Naive thymus-derived CD4-positive, alpha-beta T cell (primary cell): ENCODE data around the gene LASP1. TPM values are rescaled to one million over a fixed set of nuclear protein-coding genes. Genes with fewer than 3 reads are reported as not detected.

Source experiments
- ATAC-seq: fragments of 150-1000 bp; cut with Tn5 transposase; 2 replicates; pipeline ENCODE4 v1.10.0; 2021; ENCODE audit warnings: mild to moderate bottlenecking, moderate library complexity
- CTCF ChIA-PET: fragments of 350-600 bp; sonication (Branson Sonifier 250); formaldehyde crosslinking; loops from one replicate; lab custom pipeline; 2021; ENCODE audit warnings: antibody characterized with exemption; lab: Charles Lee
- POLR2A ChIA-PET: fragments of 350-600 bp; sonication (Branson Sonifier 250); formaldehyde crosslinking; loops from one replicate; lab custom pipeline; 2021; ENCODE audit warnings: antibody characterized with exemption, inconsistent platforms; lab: Charles Lee
- DNase-seq, 9 donors: peaks; one replicate each; pipeline versions ENCODE4 v3.0.0 to v3.0.0-alpha.2; 2020 to 2022; ENCODE audit warnings: mixed read lengths in 1 of 9
- H3K27ac ChIP-seq: one replicate; pipeline ENCODE4 v1.7.0; 2013; ENCODE audit warnings: mild to moderate bottlenecking, low read depth, low read length, moderate library complexity
- H3K27me3 ChIP-seq, 2 donors: one replicate each; pipeline ENCODE4 v1.7.0; 2013; ENCODE audit warnings: low read length in 2 of 2, mild to moderate bottlenecking in 2 of 2, moderate library complexity in 2 of 2; ENCODE audit not compliant: control insufficient read depth in 2 of 2, insufficient read depth in 2 of 2
- H3K36me3 ChIP-seq, 3 experiments: 1 replicate in 2 of 3; 2 replicates in 1 of 3; pipeline ENCODE4 v1.7.0; 2013; ENCODE audit warnings: low read length in 3 of 3, mild to moderate bottlenecking in 3 of 3, moderate library complexity in 1 of 3; ENCODE audit not compliant: insufficient read depth in 3 of 3, control insufficient read depth in 2 of 3
- H3K4me1 ChIP-seq, 2 donors: one replicate each; pipeline ENCODE4 v1.7.0; 2013; ENCODE audit warnings: low read length in 2 of 2, mild to moderate bottlenecking in 2 of 2, moderate library complexity in 1 of 2; ENCODE audit not compliant: control insufficient read depth in 2 of 2, insufficient read depth in 2 of 2
- H3K4me3 ChIP-seq: 2 replicates; pipeline ENCODE4 v1.7.0; 2013; ENCODE audit warnings: mild to moderate bottlenecking, low read length
- H3K9me3 ChIP-seq, 3 experiments: 1 replicate in 2 of 3; 2 replicates in 1 of 3; pipeline ENCODE4 v1.7.0; 2013; ENCODE audit warnings: low read length in 3 of 3; ENCODE audit not compliant: control insufficient read depth in 2 of 3
- H3K27ac Mint-ChIP-seq, 9 donors: one replicate each; pipeline ENCODE4 v1.8.0; 2020 to 2022; ENCODE audit warnings: mixed read lengths in 9 of 9, mild to moderate bottlenecking in 8 of 9, moderate library complexity in 5 of 9, inconsistent platforms in 2 of 9
- H3K27me3 Mint-ChIP-seq, 5 donors: one replicate each; pipeline ENCODE4 v1.8.0; 2021 to 2022; ENCODE audit warnings: mixed read lengths in 5 of 5, mild to moderate bottlenecking in 1 of 5
- H3K36me3 Mint-ChIP-seq, 5 donors: one replicate each; pipeline ENCODE4 v1.8.0; 2020 to 2022; ENCODE audit warnings: mixed read lengths in 5 of 5, mild to moderate bottlenecking in 3 of 5, inconsistent platforms in 1 of 5
- H3K4me1 Mint-ChIP-seq, 7 donors: one replicate each; pipeline ENCODE4 v1.8.0; 2020 to 2022; ENCODE audit warnings: mixed read lengths in 7 of 7, mild to moderate bottlenecking in 3 of 7, inconsistent platforms in 1 of 7
- H3K4me3 Mint-ChIP-seq, 10 donors: one replicate each; pipeline ENCODE4 v1.8.0; 2020 to 2022; ENCODE audit warnings: mild to moderate bottlenecking in 10 of 10, mixed read lengths in 10 of 10, moderate library complexity in 6 of 10, inconsistent platforms in 2 of 10
- H3K9me3 Mint-ChIP-seq, 11 donors: one replicate each; pipeline ENCODE4 v1.8.0; 2020 to 2022; ENCODE audit warnings: mixed read lengths in 11 of 11, mild to moderate bottlenecking in 4 of 11, inconsistent platforms in 1 of 11, moderate library complexity in 1 of 11
- intact Hi-C, 2 donors: fragments of 100-400 bp; cut with micrococcal nuclease; formaldehyde crosslinking; loops; one replicate each; pipeline ENCODE4 v1.15.1; 2023
- polyA plus RNA-seq, 2 donors: library from polyadenylated mRNA; unstranded; fragments of 300-500 nt; fragmentation: Illumina TruSeq; gene quantifications; one replicate each; pipeline ENCODE4 v1.2.3, GENCODE V29; 2021
- total RNA-seq, 6 experiments: library from RNA in 5 of 6; stranded (reverse) in 5 of 6; gene quantifications; 1 replicate in 5 of 6; 2 replicates in 1 of 6; pipeline ENCODE4 v1.2.3 and lab custom pipeline; 2021 to 2026

Gene LASP1
- total and polyA plus RNA-seq, 7 experiments from 2014 or later, result 43.4 to 199 (median 104) TPM

DNA sequence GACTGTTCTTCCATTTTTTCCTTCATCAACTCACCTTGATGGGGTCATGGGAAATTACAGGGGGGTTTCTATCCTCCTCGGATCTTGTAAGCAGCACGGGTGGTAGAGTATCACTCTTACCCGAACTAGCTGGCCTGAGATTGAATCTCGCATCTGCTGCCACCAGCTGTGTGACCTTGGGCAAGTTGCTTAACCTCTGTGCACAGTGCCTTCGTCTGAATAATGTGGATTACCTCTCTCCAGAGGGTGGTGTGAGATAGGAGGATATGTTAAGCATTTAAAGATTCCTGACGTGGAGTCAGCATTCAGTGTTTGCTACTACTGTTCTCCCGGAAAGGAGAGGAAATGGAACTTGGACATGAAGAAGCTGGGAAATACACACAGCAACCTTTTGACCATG is 24.4 kb downstream of the LASP1 start:
- Mint-ChIP-seq H3K36me3 (peaks cover 0 to 45% (median 5%) of the 10 kb centered on the region in 5 donors), H3K27ac (peak overlapping the region; percentile 57 to 91 (median 78))

DNA sequence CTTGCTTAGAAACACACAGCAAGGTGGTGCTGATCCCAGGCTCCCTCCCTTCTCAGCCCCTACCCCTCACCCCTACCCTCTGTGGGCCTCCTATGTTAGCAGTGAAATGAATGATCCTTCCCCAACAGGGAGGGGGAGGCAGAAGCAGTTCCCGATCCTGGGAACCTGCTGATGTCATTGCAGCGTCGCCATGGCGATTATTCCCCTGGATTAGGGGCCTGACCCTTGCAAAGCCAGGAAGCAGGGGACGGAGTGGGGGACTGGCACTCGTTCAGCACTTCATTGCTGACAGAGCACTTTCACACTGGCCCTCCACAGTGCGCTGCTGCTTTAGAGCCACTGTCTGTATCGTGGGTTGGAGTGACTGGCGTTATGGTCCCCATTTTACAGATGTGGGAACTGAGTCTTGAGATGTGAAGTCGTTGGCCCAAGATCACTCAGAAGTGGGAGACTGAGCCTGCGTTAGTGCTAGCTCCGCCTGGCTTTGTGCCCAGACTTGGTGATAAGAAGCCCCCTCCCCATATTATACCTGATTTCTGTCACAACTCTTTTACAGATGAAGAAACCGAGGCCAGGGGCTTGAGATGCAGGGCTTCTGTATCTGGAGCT is 26.6 kb downstream of the LASP1 start:
- H3K9me3 ChIP-seq, result no peaks in the 10 kb centered on the region
- CTCF ChIA-PET, result no interaction called here
- intact Hi-C loops, result no loop called here

More for the DNA sequence above, 24.4 kb downstream of the LASP1 start:
- Mint-ChIP-seq H3K27me3 (no peaks in the 10 kb centered on the region), H3K4me1 (peaks cover 46 to 89% (median 81%) of the 10 kb centered on the region in 7 donors), H3K9me3 (peaks cover 0 to 2% (median 0%) of the 10 kb centered on the region in 11 donors), H3K4me3 (peak overlapping the region in 4 of 10 donors; percentile 19 to 72 (median 40))
- no peak for ATAC-seq
- no peaks in the 10 kb centered on the region for H3K27me3 ChIP-seq
- H3K36me3 ChIP-seq, result peaks cover 4 to 46% (median 6%) of the 10 kb centered on the region in 3 experiments
- ChIA-PET CTCF (interaction anchor here (0.6 to 1.7 kb wide), 5 partner anchors 9 to 744 kb away, joined by 3 to 4 read pairs (median 4); no protein-coding TSS in a partner anchor), POLR2A (interaction anchor here (0.7 to 2.8 kb wide), 7 partner anchors 13 to 41 kb away, joined by 3 to 18 read pairs (median 5); partner anchors contain the start of genes LASP1 and RPL23)
- H3K4me1 ChIP-seq, result peaks cover 80 to 89% of the 10 kb centered on the region in 2 donors
- no peaks in the 10 kb centered on the region for H3K9me3 ChIP-seq
- H3K27ac ChIP-seq, result peak overlapping the region; percentile 52
- intact Hi-C loops, result no loop called here
- no peak overlapping the region for H3K4me3 ChIP-seq
- DNase-seq, result no peak

DNA sequence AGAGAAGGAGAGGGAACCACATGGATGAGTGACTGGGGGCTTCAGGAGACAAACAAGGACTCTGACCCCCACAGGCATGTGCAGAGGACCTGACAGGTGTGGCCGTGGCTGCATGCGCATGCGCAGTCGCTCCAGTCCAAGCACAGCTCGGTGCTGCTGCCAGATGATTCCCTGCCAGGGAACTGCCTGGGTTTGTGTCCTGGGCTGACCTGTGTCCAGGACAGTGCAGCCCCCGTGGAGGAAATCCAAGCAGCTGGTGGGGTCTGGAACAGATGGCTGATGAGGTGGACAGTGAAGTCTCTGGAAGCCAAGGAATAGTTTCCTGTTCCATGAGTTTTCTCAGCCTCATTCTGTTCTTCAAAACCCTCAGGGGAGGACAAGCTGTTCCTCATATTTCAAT is 27.3 kb downstream of the LASP1 start:
- POLR2A ChIA-PET, result interaction anchor here (0.5 to 4.1 kb wide), 10 partner anchors 9 to 256 kb away, joined by 3 to 57 read pairs (median 7); partner anchors contain the start of genes LASP1 and RPL23
- Histone ChIP-seq H3K27me3 (no peaks in the 10 kb centered on the region), H3K4me3 (no peak overlapping the region), H3K9me3 (no peaks in the 10 kb centered on the region), H3K27ac (peak overlapping the region; percentile 81), H3K4me1 (peaks cover 72 to 89% of the 10 kb centered on the region in 2 donors), H3K36me3 (peaks cover 4 to 57% (median 6%) of the 10 kb centered on the region in 3 experiments)
- CTCF ChIA-PET, result interaction anchor here (1.7 kb wide), 1 partner anchor 27 kb away, joined by 5 read pairs; the partner anchor contains the start of gene LASP1
- Mint-ChIP-seq H3K4me1 (peaks cover 33 to 76% (median 71%) of the 10 kb centered on the region in 7 donors), H3K36me3 (peaks cover 0 to 45% (median 0%) of the 10 kb centered on the region in 5 donors), H3K27me3 (no peaks in the 10 kb centered on the region), H3K27ac (peak overlapping the region; percentile 86 to 100 (median 98)), H3K4me3 (peak overlapping the region in 3 of 10 donors; percentile 35 to 80 (median 77)), H3K9me3 (no peaks in the 10 kb centered on the region)
- intact Hi-C loops, result no loop called here
- ATAC-seq, result no peak
- no peak for DNase-seq

More for the DNA sequence above, 26.6 kb downstream of the LASP1 start:
- H3K27ac Mint-ChIP-seq, result peak overlapping the region in 8 of 9 donors; percentile 66 to 100 (median 94)
- peaks cover 39 to 83% (median 78%) of the 10 kb centered on the region in 7 donors for H3K4me1 Mint-ChIP-seq
- Histone ChIP-seq H3K4me3 (no peak overlapping the region), H3K36me3 (peaks cover 4 to 55% (median 9%) of the 10 kb centered on the region in 3 experiments), H3K27ac (peak overlapping the region; percentile 81), H3K4me1 (peaks cover 79 to 89% of the 10 kb centered on the region in 2 donors), H3K27me3 (no peaks in the 10 kb centered on the region)
- H3K27me3 Mint-ChIP-seq, result no peaks in the 10 kb centered on the region
- POLR2A ChIA-PET, result interaction anchor here (0.6 to 4.1 kb wide), 4 partner anchors 8 to 26 kb away, joined by 3 to 57 read pairs (median 14); partner anchors contain the start of gene LASP1
- no peaks in the 10 kb centered on the region for H3K9me3 Mint-ChIP-seq
- H3K36me3 Mint-ChIP-seq, result peaks cover 0 to 49% (median 0%) of the 10 kb centered on the region in 5 donors
- H3K4me3 Mint-ChIP-seq, result peak overlapping the region in 4 of 10 donors; percentile 13 to 32 (median 16)
- ATAC-seq (no peak), DNase-seq (no peak)

DNA sequence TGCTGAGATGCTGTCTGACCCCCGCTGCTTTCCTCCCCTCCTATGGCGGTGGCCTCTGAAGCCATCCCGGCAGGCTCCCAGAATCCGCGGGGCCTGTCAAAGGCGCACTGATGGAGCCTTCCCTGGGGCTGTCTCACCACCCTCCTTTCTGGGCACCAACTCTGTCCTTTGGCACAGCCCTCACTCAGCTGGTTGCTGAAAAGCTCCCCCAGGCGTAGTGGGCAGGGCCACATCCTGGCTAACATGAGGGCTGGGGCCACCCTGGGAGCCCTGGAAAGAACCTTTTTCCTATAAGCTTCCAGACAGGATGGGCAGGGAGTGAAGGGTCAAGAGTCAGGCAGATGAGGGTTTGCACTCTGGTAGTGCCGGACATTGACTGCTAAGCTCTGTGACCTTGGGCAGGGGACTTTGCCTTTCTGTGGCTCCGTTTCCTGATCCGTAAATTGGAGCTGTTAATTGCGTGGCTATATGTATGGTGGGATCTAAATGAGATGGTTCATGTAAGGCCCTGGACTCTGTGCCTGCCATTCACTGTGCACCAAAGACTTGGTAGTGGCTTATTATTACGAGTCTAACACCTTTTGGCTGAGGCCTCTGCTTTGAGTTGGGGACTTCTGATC is 27.9 kb downstream of the LASP1 start:
- Histone ChIP-seq H3K4me3 (peak overlapping the region; percentile 46), H3K36me3 (peaks cover 3 to 55% (median 4%) of the 10 kb centered on the region in 3 experiments), H3K27me3 (no peaks in the 10 kb centered on the region), H3K9me3 (no peaks in the 10 kb centered on the region), H3K27ac (peak overlapping the region; percentile 81), H3K4me1 (peaks cover 66 to 87% of the 10 kb centered on the region in 2 donors)
- ATAC-seq (no peak), DNase-seq (no peak)
- H3K36me3 Mint-ChIP-seq, result peaks cover 0 to 45% (median under 1%) of the 10 kb centered on the region in 5 donors
- intact Hi-C loops, result loop anchor here (1.0 to 2.0 kb wide), 7 partner anchors 15 to 73 kb away; partner anchors contain the start of genes CWC25 (in 2 of the 2), LASP1 (in 1 of the 2), LASP1NB (in 1 of the 2) and RPL23 (in 1 of the 2)
- peaks cover 33 to 71% (median 66%) of the 10 kb centered on the region in 7 donors for H3K4me1 Mint-ChIP-seq
- POLR2A ChIA-PET, result interaction anchor here (0.5 to 4.1 kb wide), 13 partner anchors 8 to 302 kb away, joined by 3 to 57 read pairs (median 5); partner anchors contain the start of genes LASP1, LASP1NB, RPL19 and RPL23
- peak overlapping the region; percentile 77 to 93 (median 83) for H3K4me3 Mint-ChIP-seq
- no peaks in the 10 kb centered on the region for H3K9me3 Mint-ChIP-seq
- H3K27ac Mint-ChIP-seq, result peak overlapping the region; percentile 86 to 100 (median 98)
- H3K27me3 Mint-ChIP-seq, result no peaks in the 10 kb centered on the region
- CTCF ChIA-PET, result interaction anchor here (0.6 to 1.7 kb wide), 4 partner anchors 10 to 98 kb away, joined by 3 to 5 read pairs (median 4); partner anchors contain the start of gene LASP1

DNA sequence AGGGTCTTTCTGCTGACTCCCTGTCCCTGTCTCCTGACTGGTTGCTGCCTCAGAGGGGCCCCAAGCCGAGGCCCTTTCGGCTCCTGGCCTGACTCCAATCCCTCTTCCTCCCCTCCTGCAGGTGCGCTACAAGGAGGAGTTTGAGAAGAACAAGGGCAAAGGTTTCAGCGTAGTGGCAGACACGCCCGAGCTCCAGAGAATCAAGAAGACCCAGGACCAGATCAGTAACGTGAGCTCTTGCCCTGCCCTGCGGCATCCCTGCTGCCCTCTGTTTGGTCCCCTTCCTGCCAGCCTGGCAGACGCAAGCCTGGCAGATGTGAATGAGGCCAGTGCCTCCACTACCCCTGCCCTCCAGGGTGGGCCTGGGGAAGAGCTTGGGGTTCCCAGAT is 28.4 kb downstream of the LASP1 start:
- peaks cover 33 to 71% (median 66%) of the 10 kb centered on the region in 7 donors for H3K4me1 Mint-ChIP-seq
- ChIA-PET POLR2A (interaction anchor here (0.6 to 4.1 kb wide), 11 partner anchors 8 to 302 kb away, joined by 3 to 57 read pairs (median 5); partner anchors contain the start of genes LASP1, LASP1NB, RPL19 and RPL23), CTCF (interaction anchor here (0.6 to 1.7 kb wide), 4 partner anchors 10 to 97 kb away, joined by 3 to 5 read pairs (median 4); partner anchors contain the start of gene LASP1)
- H3K27ac Mint-ChIP-seq, result peak overlapping the region; percentile 86 to 100 (median 98)
- ATAC-seq, result peak; percentile 23
- no peaks in the 10 kb centered on the region for H3K9me3 Mint-ChIP-seq
- H3K4me3 ChIP-seq, result peak overlapping the region; percentile 46
- intact Hi-C loops, result loop anchor here (1.0 to 2.0 kb wide), 7 partner anchors 15 to 73 kb away; partner anchors contain the start of genes CWC25 (in 2 of the 2), LASP1 (in 1 of the 2), LASP1NB (in 1 of the 2) and RPL23 (in 1 of the 2)
- no peaks in the 10 kb centered on the region for H3K27me3 Mint-ChIP-seq
- H3K4me1 ChIP-seq, result peaks cover 61 to 87% of the 10 kb centered on the region in 2 donors
- DNase-seq, result peak in 4 of 9 donors; percentile 36 to 42 (median 40)
- peak overlapping the region; percentile 77 to 93 (median 83) for H3K4me3 Mint-ChIP-seq
- no peaks in the 10 kb centered on the region for H3K9me3 ChIP-seq
- H3K27me3 ChIP-seq, result no peaks in the 10 kb centered on the region
- peaks cover 0 to 46% (median 5%) of the 10 kb centered on the region in 5 donors for H3K36me3 Mint-ChIP-seq
- H3K36me3 ChIP-seq, result peaks cover 3 to 55% (median 4%) of the 10 kb centered on the region in 3 experiments
- H3K27ac ChIP-seq, result peak overlapping the region; percentile 81
